Amygdala (tissue), 56 donors: ENCODE data around the gene ABCB4.
A peak's percentile ranks its signal among the peaks of the same experiment; 100 is the strongest.
"Not testable (repeated sequence)": the region's sequence is repeated elsewhere in the genome, so short reads cannot be mapped to it uniquely, and the experiment has no call there.

Experiments
- DNase-seq, 56 donors: peaks; one replicate each; lab custom pipeline; 2025; lab: John Stamatoyannopoulos, UW

Gene ABCB4

DNA sequence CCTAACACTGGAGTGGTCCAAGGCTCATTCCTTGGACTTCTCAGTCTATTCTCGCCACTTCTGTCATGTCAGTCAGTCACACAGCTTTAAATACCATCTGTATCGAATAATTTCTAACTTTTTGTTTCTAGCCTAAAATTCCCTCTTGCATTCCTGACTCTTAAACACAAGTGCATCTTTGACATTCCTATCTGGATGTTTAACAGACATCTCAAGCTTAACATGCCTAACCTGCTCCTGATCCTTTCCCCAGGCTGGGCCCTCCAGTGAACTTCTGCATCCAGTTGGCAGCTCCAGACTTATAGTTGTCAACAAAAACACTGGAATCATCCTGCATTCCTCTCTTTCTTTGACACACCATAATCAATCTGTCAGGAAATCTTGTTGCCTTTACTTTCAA lies 4.5 kb upstream of the ABCB4 start:
- DNase-seq: no peak

DNA sequence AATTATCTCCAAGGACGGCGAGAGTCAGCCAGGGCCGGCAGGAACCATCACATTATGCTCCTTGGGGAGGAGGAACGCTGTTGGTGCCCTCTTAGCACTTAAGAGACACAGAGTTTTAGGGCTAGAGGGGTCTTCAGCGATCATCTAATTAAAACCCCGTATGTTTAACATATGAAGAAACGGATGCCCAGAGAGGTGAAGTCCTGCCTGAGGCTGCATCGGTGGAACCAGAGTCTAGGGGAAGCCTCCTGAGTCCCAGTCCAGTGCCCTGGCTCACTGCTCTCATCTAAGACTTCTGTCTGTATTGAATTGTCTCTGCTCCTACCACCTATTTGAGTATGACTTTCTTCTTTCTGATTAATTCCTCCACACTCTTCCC lies 688 bp upstream of the ABCB4 start:
- no peak for DNase-seq

DNA sequence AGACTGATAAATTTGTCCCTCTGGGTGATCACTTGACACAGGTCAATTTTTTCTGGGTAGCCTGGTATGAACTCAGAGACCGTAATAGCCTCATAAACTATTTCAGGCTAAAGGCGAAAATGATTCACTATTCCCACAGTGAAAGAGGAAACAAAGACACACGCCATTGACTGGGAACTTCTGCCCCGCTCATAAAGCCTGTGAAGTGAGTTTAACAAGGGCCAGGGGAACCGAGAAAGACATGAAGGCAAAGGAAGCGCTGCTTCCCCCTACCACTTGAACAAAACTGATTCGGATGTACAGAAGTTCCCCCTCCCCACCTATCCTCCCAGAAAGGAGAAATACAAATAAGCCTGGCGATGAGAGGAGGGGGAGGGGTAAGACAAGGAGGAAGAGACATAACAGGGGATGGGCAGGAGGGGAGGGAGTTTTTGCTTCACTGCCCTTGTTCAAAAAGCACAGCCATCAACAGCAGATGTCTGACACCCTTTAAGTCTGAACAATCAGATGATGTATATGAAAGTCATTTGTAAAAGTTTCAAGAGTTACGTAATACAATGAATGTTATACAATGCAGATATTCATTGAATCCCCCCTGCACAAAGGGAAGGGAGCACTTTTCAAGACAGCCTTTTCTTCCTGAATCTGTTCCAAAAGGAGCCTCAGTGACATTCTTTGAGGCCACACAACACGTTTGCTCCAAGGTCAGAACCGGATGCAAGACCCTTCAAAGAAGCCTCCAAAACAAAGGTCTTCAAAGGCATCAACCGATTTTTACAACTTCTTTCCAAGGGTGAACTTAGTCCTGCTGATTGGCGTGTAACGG lies 734 bp downstream of the ABCB4 start:
- DNase-seq: peak in 8 of 56 donors; percentile 3 to 48 (median 9)

DNA sequence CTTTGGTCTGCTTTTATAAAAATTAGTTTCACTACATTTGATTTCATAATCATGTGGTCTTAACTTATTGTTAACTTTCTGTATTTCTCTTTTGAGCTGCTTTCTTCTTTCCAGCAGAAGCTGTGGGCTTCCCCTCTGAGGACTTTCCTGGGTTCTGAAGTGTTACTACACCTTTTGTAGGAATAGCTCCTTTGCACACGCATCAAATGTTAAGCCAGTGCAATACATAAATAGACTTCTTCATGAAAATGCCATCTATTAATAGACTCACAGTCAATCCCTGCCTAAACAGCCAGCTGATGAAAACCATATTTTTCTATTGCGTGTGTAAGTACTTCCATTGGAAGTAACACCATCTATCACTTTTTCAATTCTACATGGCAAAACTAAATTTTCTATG lies 1.5 kb downstream of the ABCB4 start:
- DNase-seq: no peak

DNA sequence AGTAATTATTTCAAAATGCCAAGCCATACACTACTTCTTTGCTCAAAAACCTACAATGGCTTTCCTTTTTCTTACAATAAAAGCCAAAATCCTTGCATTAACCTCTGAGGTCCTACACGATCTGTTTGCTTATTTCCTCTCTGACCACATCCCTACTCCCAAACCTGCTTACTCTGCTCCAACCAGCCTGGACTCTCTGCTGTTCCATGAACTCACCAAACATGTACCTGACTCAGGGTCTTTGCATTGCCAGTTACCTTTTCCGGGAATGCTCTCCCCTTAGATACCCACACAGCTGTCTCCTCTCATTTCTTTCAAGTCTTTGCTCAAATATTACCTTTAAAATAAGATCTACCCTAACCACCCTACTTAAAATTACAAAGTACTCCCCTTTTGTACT lies 2.3 kb downstream of the ABCB4 start:
- DNase-seq: no peak

DNA sequence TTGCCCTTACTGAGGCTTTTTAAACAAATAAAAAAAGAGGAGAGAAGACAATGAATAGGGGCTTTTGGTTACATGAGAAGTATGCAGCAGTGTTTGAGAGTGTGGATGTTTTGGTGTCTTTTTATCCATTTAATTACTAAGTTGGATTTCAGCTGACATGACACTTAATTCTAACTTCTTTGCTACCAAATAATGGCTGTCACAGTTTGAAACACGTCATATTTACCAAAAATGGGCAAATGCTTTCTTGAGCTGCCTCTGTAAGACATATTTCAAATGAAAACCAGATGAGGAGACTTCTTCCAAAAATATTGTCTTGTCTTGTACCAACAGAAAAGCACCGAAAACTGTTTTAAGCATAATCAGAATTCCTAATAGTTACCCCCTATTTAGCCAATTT lies 4.0 kb downstream of the ABCB4 start:
- no peak for DNase-seq

DNA sequence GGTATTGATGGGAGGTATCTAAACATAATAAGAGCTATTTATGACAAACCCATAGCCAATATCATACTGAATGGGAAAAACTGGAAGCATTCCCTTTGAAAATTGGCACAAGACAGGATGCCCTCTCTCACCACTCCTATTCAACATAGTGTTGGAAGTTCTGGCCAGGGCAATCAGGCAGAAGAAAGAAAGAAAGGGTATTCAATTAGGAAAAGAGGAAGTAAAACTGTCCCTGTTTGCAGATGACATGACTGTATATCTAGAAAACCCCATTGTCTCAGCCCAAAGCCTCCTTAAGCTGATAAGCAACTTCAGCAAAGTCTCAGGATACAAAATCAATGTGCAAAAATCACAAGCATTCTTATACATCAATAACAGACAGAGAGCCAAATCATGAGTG lies 6.3 kb downstream of the ABCB4 start:
- not testable (repeated sequence) for DNase-seq

DNA sequence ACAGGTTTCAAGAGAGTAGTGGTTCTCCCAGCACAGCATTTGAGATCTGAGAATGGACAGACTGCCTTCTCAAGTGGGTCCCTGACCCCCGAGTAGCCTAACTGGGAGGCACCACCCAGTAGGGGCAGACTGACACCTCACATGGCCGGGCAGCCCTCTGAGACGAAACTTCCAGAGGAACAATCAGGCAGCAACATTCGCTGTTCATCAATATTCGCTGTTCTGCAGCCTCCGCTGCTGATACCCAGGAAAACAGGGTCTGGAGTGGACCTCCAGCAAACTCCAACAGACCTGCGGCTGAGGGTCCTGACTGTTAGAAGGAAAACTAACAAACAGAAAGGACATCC lies 10.0 kb downstream of the ABCB4 start:
- not testable (repeated sequence) for DNase-seq

DNA sequence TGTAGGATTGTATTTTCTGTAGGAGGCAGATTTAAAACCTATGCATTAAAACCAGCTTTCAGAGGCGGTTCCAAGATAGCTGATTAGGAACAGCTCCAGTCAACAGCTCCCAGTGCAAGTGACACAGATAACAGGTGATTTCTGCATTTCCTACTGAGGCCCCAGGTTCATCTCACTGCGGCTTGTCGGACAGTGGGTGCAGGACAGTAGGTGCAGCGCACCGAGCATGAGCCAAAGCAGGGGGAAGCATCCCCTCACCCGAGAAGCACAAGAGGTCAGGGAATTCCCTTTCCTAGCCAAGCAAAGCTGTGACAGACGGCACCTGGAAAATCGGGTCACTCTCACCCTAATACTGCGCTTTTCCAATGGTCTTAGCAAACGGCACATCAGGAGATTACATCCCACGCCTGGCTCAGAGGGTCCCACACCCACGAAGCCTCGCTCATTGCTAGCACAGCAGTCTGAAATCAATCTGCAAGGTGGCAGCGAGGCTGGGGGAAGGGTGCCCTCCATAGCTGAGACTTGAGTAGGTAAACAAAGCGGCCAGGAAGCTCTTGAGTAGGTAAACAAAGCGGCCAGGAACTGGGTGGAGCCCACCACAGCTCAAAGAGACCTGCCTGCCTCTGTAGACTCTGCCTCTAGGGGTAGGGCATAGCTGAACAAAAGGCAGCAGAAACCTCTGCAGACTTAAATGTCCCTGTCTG lies 10.5 kb downstream of the ABCB4 start:
- not testable (repeated sequence) for DNase-seq

DNA sequence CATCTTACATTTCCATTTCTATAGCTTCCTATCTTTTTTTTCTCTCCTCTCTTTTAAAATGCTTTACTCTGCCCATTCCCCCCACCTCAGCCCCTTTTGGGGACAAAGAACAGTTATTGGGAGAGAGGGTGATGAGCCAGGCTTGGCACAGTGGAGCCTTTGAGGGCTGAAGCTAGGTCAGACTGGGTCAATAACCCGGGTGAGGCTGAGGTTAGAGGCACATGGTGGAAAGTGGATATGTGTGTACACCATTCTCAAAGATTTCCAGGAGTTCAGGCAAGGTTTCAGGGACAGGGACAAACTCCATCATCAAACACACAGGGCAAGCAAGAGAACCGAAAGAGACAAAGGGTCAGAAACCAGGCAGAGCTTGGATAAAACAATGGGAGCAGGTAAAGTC lies 11.5 kb downstream of the ABCB4 start:
- DNase-seq: no peak

DNA sequence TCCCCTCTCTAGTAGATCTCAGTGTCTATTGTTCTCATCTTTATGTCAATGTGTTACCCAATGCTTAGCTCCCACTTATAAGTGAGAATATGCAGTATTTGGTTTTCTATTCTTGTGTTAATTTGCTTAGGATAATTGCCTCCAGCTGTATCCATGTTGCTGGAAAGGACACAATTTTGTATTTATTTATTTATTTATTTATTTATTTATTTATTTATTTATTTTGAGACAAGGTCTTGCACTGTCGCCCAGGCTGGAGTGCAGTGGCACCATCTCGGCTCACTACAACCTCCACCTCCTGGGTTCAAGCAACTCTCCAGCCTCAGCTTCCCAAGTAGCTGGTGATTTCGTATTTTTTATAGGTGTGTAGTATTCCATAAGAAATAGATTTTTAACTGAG lies 15.0 kb downstream of the ABCB4 start:
- not testable (repeated sequence) for DNase-seq

DNA sequence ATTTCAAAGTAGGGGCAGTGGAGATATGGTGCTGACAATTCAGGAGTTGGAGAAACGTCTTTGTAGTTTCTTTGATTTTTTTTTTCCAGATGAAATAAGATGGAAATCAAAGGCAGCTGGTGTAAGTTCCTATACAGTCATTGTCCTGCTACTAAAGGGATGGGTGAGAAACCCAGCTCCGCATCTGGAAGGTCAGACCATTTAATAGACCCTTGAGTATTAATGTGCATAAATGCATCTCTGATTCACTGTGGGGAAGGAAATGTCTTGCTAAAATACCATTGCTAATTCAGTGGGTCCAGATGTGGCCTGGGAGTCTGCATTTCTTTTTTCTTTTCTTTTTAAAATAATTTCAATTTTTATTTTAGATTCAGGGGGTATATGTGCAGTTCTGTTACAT lies 15.5 kb downstream of the ABCB4 start:
- no peak for DNase-seq

DNA sequence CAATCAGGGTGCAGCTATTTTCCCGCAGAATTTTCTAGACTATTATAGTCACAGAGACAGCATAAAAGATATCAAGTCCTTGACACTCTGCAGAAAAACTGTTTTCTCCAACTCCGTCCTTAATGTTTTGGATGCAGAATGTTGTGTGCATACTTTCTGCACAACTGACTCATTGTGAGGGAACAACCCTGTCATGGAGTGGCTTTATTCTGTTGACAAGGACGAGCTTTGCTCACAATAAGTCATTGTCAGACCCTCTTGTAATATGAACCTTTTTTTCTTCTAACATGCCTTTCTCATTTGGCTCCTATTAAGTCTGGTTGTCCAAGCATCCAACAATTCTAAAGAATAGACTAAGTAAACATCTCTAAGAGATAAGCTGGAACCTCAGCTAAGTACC lies 17.3 kb downstream of the ABCB4 start:
- DNase-seq: no peak

DNA sequence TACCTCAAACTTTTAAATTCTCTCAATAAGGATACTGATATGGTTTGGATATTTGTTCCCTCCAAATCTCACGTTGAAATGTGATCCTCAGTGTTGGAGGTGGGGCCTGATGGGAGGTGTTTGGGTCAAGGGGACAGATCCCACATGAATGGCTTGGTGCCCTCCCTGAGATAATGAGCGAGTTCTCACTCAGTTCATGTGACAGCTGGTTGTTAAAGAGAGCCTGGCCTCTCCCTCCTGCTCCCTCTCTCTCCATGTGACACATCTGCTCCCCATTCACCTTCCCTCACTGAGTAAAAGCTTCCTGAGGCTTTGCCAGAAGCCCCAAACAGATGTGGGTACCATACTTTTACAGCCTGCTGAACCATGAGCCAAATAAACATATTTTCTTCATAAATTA lies 19.2 kb downstream of the ABCB4 start:
- no peak for DNase-seq

DNA sequence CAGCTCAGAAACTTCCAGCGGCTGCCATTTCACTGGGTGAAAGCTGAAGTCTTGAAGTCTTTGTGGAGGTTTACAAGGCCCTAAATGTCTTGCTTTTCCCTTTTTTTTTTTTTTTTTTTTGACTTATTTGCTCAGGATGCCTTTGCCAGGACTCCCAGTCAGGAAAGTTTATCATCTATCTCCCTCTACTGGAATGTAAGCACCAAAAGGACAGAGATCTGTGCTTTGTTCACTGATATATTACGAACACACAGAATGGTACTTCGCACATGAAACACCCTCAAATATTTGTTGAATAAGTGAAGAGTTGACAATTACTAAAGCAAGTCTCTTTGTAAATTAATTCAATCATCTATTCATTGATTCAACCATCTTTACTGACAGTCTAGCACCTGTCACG lies 23.2 kb downstream of the ABCB4 start:
- DNase-seq: no peak

DNA sequence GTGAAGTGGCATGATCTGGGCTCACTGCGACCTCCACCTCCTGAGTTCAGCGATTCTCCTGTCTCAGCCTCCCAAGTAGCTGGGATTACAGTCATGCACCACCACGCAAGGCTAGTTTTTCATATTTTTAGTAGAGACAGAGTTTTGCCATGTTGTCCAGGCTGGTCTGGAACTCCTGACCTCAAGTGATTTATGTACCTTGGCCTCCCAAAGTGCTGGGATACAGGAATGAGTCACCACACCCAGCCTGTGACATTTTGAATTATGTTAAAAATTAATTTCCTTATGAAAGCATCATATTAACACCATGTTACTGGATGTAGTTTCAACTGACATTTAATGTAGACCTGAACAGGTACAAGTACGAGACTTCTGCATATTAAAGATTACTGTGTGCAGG lies 24.3 kb downstream of the ABCB4 start:
- DNase-seq: no peak

DNA sequence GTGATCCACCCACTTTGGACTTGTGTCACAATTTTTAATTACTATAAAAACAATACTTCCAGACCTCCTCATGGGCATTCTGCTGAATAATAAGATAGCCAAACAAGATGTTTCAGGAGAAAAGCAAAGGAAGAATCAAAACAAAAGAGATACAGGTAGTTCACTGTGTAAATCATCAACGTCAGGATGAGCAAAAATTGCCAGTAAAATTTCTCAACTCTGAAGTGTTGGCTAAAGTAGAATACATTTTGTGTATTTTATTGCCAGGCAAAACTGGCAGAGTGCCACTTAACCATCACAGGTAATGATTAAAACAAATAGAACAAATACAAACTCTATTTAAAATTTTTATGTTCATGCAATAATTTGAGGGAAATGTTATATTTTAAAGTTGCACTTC lies 24.8 kb downstream of the ABCB4 start:
- no peak for DNase-seq

DNA sequence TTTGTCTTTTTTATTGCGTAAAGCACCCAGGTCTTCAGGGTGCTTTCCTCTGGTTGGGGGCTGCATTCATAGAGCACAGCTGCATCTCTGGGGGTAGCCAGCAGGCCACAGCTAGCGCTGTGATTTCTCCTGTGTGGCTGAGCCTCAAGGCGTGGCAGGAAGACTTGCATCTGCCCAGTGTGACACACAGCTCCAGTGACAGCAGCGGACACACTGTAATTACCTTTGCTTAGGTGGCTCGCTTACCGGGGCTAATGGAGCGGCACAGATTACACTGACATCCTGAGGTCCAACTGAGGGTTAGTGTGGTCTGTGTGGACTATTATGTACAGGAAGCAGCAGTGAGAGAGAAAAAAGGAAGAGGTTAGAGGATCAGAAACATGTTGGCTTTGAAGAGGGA lies 27.1 kb downstream of the ABCB4 start:
- DNase-seq: no peak

DNA sequence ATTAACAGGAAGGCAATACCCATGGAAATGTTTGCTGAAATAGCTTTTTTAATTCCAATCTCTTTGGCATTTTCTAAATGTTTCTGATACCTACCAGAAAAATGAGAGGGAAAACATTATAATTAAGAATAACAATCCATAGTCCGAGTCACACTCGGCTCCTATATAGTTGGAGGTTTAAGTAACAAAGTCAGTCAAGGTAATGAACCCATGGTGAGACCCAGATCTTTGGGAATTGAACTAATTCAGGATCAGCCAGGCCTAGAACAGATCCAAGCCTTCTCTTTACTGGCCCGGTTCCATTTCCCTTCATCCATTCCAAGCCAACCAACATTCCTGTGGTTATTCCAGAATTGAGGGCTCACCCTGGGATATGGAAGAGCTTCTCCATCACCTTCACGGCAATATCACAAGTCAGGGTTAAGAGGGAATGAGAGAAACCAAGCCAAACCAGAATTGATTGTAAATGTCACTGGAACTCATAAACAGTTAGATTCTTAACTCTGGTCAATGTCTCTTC lies 28.3 kb downstream of the ABCB4 start:
- no peak for DNase-seq

DNA sequence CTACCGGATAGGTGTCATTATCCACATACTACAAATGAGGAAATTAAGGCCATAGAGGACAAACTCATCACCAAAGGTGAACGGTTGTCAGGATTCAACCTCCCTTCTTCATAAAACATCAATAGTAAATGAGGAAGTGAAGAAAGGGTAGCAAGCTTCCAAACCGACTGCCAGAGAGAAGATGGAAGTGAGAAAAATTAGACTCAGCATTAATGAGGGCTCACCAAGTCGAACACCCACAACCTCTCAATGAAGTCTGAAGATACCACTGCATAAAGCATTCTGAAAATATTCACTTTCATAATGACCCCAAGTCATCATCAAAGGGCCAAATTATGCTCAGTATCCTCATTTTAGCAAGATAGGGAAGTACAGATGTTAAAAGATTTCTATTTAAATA lies 29.6 kb downstream of the ABCB4 start:
- DNase-seq: no peak

DNA sequence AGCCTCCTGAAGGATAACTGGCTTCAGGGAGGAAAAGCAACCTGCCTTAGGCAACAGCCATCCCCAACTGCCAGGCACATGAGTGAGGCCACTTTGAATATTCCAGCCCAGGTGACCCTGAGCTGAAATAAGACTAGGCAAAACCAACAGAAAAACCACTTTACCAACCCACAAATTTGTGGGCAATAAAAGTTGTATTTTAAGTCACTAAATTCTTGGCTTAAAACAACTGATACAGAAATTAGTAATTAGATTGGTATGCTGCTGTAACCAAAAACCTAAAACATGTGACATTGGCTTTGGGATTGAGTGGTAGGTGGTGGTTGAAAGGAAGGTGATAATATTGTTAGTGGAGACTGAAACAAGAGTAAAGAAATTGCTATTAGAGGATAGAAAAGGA lies 39.9 kb downstream of the ABCB4 start:
- DNase-seq: no peak

DNA sequence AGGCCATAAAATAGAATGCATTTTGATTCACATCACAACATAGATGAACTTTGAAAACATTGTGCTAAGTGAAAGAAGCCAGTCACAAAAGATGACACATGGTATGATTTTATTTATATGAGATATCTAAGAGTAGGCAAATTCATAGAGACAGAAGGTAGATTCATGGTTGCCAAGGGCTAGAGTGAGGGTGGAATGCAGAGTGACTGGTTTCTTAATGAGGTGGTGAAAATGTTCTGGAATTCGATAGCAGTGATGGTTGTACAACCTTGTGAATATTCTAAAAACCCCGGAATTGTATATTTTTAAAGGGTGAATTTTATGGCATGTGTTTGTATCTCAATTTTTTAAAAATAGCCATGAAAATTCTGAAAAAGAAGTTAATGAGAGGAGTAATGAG lies 42.9 kb downstream of the ABCB4 start:
- DNase-seq: no peak
